BLaER1 (cell line): Measurements from ENCODE around the gene SPATA7.
"Not testable (repeated sequence)": the region's sequence is repeated elsewhere in the genome, so short reads cannot be mapped to it uniquely, and the experiment has no call there.

Source experiments
- H3K27ac ChIP-seq: shearing (Covaris generic); formaldehyde crosslinking; 2 replicates; pipeline ENCODE4 v1.8.1; 2022
- H3K27me3 ChIP-seq: shearing (Covaris generic); formaldehyde crosslinking; 2 replicates; pipeline ENCODE4 v1.8.1; 2022
- H3K36me3 ChIP-seq: shearing (Covaris generic); formaldehyde crosslinking; 2 replicates; pipeline ENCODE4 v1.8.1; 2022
- H3K4me1 ChIP-seq: shearing (Covaris generic); formaldehyde crosslinking; 2 replicates; pipeline ENCODE4 v1.8.1; 2022
- H3K4me2 ChIP-seq: shearing (Covaris generic); formaldehyde crosslinking; 2 replicates; pipeline ENCODE4 v1.8.1; 2022
- H3K4me3 ChIP-seq: shearing (Covaris generic); formaldehyde crosslinking; 2 replicates; pipeline ENCODE4 v1.8.1; 2022
- H3K9ac ChIP-seq: shearing (Covaris generic); formaldehyde crosslinking; 2 replicates; pipeline ENCODE4 v1.8.1; 2022
- H3K9me3 ChIP-seq: shearing (Covaris generic); formaldehyde crosslinking; 2 replicates; pipeline ENCODE4 v1.8.1; 2022
- H4K20me1 ChIP-seq: shearing (Covaris generic); formaldehyde crosslinking; 2 replicates; pipeline ENCODE4 v1.8.1; 2022
- Cebpa-rat ChIP-seq: shearing (Covaris generic); IDR thresholded peaks from 2 replicates; pipeline ENCODE4 v1.8.1; 2022

Gene SPATA7

DNA sequence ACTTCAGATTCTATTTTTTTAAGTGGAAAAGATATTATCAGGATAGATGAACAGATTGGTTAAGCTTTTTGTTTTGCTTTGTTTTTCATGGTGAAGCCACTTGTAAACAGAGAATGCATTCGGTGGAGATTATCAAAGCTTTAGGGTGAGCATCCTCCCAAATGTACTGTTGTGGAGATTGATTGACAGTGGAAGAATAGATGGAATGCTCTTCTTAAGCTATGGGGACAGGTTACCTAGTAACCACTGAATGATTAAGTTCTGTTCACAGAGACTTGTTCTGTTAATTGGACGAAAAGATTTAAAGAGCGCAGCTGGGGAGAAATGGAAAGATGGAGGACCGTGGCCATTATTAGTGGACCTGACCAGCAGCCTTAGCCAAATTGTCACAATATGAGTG lies 21.8 kb upstream of the SPATA7 start:
- Histone ChIP-seq H3K4me2 (no peak overlapping the region), H3K36me3 (no peaks in the 10 kb centered on the region), H3K9ac (no peak overlapping the region), H3K4me3 (no peak overlapping the region), H3K9me3 (peaks cover 12% of the 10 kb centered on the region), H4K20me1 (no peaks in the 10 kb centered on the region), H3K4me1 (peaks cover 12% of the 10 kb centered on the region), H3K27me3 (no peaks in the 10 kb centered on the region), H3K27ac (no peak overlapping the region)
- TF ChIP-seq Cebpa-rat, result no peak

DNA sequence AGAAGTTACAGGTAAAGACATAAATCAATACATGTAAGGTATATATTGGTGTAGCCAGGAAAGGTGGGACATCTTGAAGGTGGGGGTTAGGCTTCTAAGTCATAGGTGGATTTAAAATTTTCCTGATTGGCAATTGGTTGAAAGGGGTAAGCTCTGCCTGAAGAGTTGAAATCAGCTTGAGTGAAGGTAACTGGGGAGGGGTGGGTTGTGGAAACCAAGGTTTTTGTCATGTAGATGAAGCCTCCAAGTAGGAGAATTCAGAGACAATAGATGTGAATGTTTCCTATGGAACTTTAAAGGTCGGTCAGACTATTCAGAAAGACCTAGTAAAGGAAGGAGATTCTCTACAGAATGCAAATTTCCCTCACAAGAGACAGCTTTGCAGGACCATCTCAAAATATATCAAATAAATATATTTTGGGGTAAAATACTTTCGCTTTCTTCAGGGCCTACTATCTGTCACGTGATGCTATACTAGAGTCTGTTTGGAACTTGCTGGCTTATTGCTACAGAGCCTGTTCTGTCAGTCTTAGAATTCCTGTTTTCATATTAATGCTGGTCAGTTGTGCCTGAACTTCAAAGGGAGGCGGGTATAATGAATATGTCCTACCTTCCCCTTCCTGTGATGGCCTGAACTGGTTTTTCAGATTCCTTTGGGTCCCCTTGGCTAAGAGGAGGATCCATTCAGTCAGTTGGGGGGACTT lies 20.6 kb upstream of the SPATA7 start:
- H4K20me1 ChIP-seq, result no peaks in the 10 kb centered on the region
- H3K4me2 ChIP-seq, result no peak overlapping the region
- peaks cover 17% of the 10 kb centered on the region for H3K9me3 ChIP-seq
- H3K36me3 ChIP-seq, result no peaks in the 10 kb centered on the region
- H3K27me3 ChIP-seq, result no peaks in the 10 kb centered on the region
- no peak overlapping the region for H3K4me3 ChIP-seq
- H3K4me1 ChIP-seq, result peaks cover 5% of the 10 kb centered on the region
- H3K9ac ChIP-seq, result no peak overlapping the region
- no peak for TF ChIP-seq Cebpa-rat
- no peak overlapping the region for H3K27ac ChIP-seq

DNA sequence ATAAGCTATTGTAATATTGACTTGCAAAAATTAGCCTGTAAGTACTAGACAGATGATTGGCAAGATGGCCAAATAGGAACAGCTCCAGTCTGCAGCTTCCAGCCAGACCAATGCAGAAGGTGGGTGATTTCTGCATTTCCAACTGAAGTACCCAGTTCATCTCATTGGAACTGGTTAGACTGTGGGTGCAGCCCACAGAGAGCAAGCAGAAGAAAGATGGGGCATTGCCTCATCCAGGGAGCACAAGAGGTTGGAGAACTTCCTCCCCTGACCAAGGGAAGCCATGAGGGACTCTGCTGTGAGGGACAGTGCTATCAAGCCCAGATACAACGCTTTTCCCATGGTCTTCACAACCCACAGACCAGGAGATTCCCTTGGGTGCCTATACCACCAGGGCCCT lies 16.0 kb upstream of the SPATA7 start:
- Histone ChIP-seq H3K9me3 (peaks cover 11% of the 10 kb centered on the region), H3K27ac (no peak overlapping the region)
- TF ChIP-seq Cebpa-rat, result no peak

DNA sequence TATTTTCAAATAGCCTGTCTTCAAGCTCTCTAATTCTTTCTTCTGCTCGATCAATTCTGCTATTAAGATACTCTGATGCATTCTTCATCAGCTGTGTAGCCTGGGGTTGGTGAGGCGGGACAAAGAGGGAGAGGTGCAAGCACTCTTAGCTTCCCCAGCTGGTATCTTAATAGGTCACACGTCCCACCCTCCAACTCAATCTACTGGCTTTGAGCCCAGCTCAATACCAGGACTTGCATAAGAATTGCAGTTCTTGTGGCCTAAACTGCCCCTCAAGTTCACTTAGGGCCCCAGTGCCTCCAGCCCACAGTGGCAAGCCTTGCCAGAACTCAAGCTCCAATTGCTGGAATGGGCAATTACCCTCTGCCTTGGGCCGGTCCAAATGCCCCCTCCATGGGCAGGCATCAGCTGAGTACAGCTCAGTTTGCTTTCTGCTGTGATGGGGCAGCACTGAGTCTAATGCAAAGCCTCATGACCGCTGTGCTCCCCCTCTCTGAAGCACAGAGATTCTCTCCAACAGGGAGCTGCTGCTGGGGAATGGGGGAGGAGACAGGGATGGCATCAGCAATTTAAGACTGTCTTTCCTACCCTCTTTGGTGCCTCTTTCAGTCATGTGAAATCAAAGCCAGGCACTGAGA lies 5.6 kb upstream of the SPATA7 start:
- TF ChIP-seq Cebpa-rat, result no peak
- Histone ChIP-seq H3K36me3 (no peaks in the 10 kb centered on the region), H3K27ac (no peak overlapping the region), H3K9ac (no peak overlapping the region), H4K20me1 (no peaks in the 10 kb centered on the region), H3K27me3 (no peaks in the 10 kb centered on the region), H3K9me3 (peaks cover 4% of the 10 kb centered on the region), H3K4me1 (peaks cover 12% of the 10 kb centered on the region), H3K4me3 (no peak overlapping the region), H3K4me2 (no peak overlapping the region)

More for the DNA sequence above, 16.0 kb upstream of the SPATA7 start:
- H3K4me1 ChIP-seq, result no peaks in the 10 kb centered on the region
- H3K27me3 ChIP-seq, result no peaks in the 10 kb centered on the region
- no peaks in the 10 kb centered on the region for H3K36me3 ChIP-seq
- H3K4me3 ChIP-seq, result no peak overlapping the region
- no peaks in the 10 kb centered on the region for H4K20me1 ChIP-seq
- H3K4me2 ChIP-seq, result no peak overlapping the region
- H3K9ac ChIP-seq, result no peak overlapping the region

DNA sequence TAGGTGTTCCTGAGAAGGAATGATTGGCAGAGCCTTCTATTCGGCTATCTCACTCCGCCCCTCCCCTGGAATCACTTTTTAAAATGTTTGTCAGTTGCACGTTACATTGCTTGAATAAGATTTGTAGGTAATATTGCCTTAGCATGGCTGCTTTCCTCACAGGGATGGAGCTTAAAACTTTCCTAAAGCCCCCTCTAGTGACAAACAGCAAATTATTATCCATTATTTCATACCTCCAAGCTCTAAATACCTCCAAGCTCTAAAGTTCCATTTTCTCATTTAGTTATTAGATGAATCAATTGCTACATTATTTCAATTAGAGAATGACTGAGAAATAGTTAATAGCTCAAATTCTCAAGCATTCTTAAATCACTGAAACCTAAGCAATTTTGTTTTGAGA lies 5.1 kb upstream of the SPATA7 start:
- no peak for TF ChIP-seq Cebpa-rat
- no peaks in the 10 kb centered on the region for H3K36me3 ChIP-seq
- H3K4me1 ChIP-seq, result peaks cover 14% of the 10 kb centered on the region
- no peak overlapping the region for H3K4me3 ChIP-seq
- H3K27me3 ChIP-seq, result no peaks in the 10 kb centered on the region
- H3K27ac ChIP-seq, result no peak overlapping the region
- H3K4me2 ChIP-seq, result no peak overlapping the region
- H3K9ac ChIP-seq, result no peak overlapping the region
- no peaks in the 10 kb centered on the region for H4K20me1 ChIP-seq
- H3K9me3 ChIP-seq, result peaks cover 4% of the 10 kb centered on the region

DNA sequence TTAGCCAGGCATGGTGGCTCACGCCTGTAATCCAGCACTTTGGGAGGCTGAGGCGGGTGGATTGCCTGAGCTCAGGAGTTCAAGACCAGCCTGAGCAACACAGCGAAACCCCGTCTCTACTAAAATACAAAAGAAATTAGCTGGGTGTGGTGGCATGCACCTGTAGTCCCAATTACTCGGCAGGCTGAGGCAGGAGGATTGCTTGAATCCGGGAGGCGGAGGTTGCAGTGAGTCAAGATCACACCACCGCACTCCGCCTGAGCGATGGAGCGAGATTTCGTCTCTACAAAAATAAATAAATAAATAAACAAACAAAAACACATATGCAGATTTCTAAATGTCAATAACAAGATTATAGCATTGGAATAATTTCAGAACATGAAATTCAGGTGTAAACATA lies 3.8 kb upstream of the SPATA7 start:
- not testable (repeated sequence) for H3K4me2 ChIP-seq, H3K4me3 ChIP-seq, H3K9me3 ChIP-seq, H3K27me3 ChIP-seq, H3K9ac ChIP-seq, H3K27ac ChIP-seq, H4K20me1 ChIP-seq, H3K36me3 ChIP-seq
- H3K4me1 ChIP-seq, result peaks cover 21% of the 10 kb centered on the region

DNA sequence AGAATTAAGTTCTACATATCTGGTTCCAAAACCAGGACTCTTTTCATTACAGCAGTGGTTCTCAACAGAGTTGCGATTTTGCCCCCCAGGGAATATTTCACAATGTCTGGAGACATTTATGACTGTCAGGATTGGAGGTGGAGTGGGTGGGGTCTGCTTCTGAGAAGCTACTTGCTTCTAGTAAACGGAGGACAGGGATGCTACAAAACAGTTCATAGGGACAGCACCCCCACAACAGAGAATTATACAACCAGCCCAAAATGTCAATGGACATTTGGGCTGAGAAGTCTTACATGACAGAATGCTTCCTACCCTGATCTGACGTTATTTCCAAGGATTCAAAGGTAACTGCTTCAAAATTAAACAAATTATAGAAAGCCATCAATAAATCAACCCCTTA lies 739 bp upstream of the SPATA7 start:
- no peaks in the 10 kb centered on the region for H3K36me3 ChIP-seq
- peak overlapping the region; percentile 86 for H3K4me3 ChIP-seq
- H4K20me1 ChIP-seq, result no peaks in the 10 kb centered on the region
- no peak for TF ChIP-seq Cebpa-rat
- H3K27me3 ChIP-seq, result no peaks in the 10 kb centered on the region
- peak overlapping the region; percentile 92 for H3K4me2 ChIP-seq
- H3K9ac ChIP-seq, result peak overlapping the region; percentile 83
- H3K4me1 ChIP-seq, result peaks cover 24% of the 10 kb centered on the region
- H3K9me3 ChIP-seq, result no peaks in the 10 kb centered on the region
- H3K27ac ChIP-seq, result peak overlapping the region; percentile 63; the same call in 1 of the 2 replicates

DNA sequence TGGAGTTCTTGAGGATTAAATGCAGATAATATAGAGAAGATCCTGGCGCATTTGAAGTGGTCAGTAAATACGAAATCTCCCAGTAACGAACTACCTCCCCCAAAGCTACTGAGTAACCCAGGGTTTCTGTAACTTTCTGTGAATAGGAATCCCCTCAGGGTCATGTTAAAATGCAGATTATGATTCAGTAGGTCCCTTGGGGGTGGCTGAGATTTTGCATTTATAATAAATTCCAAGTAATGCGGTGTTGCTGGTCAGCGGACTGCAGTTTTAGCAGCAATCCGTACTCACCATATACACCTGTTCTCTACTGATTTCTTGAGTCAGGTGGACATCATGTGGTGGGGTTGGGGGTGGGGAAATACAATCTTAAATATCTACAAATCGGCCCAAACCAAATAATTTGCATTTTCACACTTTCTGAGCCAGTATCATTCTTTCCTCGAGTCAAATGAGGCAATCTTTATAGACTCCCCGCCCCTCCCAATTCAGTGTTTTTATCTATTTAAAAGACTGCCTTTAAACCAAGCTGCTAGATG lies 868 bp downstream of the SPATA7 start:
- H3K9me3 ChIP-seq, result no peaks in the 10 kb centered on the region
- H3K4me2 ChIP-seq, result peak overlapping the region; percentile 92
- H3K27me3 ChIP-seq, result no peaks in the 10 kb centered on the region
- TF ChIP-seq Cebpa-rat, result no peak
- H3K4me3 ChIP-seq, result peak overlapping the region; percentile 86
- H4K20me1 ChIP-seq, result 0 out of 2 replicates have a peak, but pooled peaks cover 8% of the 10 kb centered on the region
- peaks cover 19% of the 10 kb centered on the region for H3K4me1 ChIP-seq
- H3K27ac ChIP-seq, result peak overlapping the region; percentile 63; the same call in 1 of the 2 replicates
- peak overlapping the region; percentile 83 for H3K9ac ChIP-seq
- H3K36me3 ChIP-seq, result 0 out of 2 replicates have a peak, but pooled peaks cover 1% of the 10 kb centered on the region

DNA sequence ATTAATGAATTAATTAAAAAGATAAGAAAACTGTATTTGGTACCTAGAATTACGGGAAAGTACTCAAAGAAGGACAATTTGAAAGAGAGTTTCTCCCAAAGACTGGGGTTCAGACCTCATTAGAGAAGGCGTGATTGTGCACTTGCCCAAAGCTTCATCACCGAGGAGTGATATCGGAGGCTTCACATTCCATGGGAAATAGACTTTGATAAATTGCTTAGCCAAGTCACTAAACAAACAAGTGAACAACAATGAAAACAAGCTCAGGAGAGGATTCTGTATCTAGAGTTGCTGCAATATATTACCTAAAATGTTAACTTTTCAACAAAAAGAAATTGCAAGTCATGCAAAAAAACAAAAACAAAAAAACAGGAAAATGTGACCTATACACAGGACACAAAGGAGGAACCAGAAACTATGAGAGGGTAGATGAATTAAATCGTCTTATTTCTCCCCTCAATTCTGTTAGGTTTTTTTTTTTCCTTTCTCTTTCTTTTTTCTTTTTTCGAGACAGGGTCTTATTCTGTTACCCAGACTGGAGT lies 3.4 kb downstream of the SPATA7 start:
- no peak for TF ChIP-seq Cebpa-rat
- Histone ChIP-seq H3K36me3 (0 out of 2 replicates have a peak, but pooled peaks cover 5% of the 10 kb centered on the region), H3K4me3 (no peak overlapping the region), H3K27ac (no peak overlapping the region), H3K4me1 (peaks cover 19% of the 10 kb centered on the region), H3K4me2 (no peak overlapping the region), H3K9me3 (no peaks in the 10 kb centered on the region), H3K27me3 (no peaks in the 10 kb centered on the region), H4K20me1 (0 out of 2 replicates have a peak, but pooled peaks cover 8% of the 10 kb centered on the region), H3K9ac (no peak overlapping the region)

DNA sequence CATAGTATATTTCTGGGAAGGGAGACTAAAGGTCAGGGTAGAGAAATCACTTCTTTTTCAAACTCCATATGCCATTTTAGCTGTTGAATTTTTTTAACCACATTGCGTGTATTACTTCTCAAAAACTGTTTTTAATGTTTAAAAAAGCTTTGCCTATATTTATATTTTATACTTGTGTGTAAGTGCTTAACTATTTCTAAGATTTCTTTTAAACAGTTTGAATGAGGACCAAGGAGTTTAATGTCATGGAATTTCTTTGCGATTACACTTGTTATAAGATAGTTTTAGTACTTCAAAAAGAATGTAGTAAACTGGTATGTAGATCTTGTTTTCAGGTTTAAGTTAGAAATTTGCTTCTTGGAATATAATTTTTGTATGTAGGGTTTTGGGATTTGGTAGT lies 7.2 kb downstream of the SPATA7 start:
- no peak overlapping the region for H3K4me3 ChIP-seq
- no peak overlapping the region for H3K9ac ChIP-seq
- H3K36me3 ChIP-seq, result peaks cover 30% of the 10 kb centered on the region
- H3K27me3 ChIP-seq, result no peaks in the 10 kb centered on the region
- H3K4me1 ChIP-seq, result no peaks in the 10 kb centered on the region
- no peak overlapping the region for H3K27ac ChIP-seq
- no peak for TF ChIP-seq Cebpa-rat
- H3K9me3 ChIP-seq, result peaks cover 8% of the 10 kb centered on the region; the same call in 1 of the 2 replicates
- H3K4me2 ChIP-seq, result no peak overlapping the region
- H4K20me1 ChIP-seq, result 0 out of 2 replicates have a peak, but pooled peaks cover 8% of the 10 kb centered on the region
